ENCODE measurements around the gene PSMG3. TPM values are rescaled to one million over a fixed set of nuclear protein-coding genes. Genes with fewer than 3 reads are reported as not detected.

PSMG3 gene
- total and polyA plus RNA-seq, 4 donors = 14.1 to 45.2 (median 30.9) TPM

DNA sequence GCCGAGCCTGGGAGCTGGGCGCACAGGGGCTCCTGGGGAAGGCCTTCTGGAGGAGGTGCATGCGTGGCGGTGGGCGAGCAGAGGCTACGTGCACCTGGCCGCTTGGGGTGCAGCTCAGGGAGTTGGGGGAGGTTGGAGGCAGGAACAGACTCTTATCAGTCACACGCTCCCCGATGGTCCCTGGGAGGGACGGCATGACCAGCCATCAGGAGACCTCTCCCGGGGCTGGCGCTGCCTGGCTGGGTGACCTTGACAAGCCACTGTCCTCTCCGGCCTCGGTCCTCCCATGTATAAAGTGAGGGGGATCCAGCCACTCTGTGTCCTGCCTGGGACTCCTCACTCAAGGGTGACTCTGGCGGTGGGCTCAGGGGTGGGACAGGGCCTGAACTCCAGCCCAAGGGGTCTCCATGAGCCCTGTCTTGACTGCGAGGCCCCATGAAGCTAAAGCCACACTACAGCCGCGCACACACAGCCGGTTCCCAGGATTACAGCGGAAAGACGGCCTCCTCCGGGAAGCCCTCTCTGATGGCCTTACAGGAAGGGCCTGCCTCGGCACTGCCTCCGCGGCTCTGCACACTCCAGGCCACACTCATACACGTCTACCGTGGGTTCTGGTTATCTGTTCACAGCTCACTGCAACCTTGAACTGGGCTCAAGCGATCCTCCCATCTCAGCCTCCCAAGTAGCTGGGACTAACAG lies 16.2 kb downstream of the PSMG3 start:
- no peak for ATAC-seq (ENCODE audit: low FRiP score)
- intact Hi-C loops (cut with DNase I) = no loop called here
- no peaks in the 10 kb centered on the region for H3K36me3 ChIP-seq (ENCODE audit: control insufficient read depth in 1 of 2, insufficient read depth in 2 of 2, low read length in 1 of 2)

DNA sequence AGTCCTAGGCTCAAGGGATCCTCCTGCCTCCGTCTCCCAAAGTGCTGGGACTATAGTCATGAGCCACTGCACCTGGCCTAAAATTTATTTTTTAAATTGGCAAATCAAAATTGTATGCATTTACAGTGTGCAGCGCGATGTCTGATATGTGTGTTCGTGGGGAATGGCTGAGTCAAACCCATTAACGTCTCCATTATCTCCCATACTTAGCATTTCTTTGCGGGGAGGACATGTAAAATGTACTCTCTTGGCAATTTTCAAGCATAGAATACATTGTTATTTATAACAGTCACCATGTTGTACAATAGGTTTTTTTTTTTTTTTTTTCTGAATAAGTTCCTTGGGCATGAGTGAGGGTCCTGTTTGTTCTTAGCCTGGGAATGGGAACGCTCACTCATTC lies 17.6 kb downstream of the PSMG3 start:
- DNase-seq = no peak
- H3K9me3 ChIP-seq (ENCODE audit: control insufficient read depth, low read length) = no peaks in the 10 kb centered on the region
- H3K27ac ChIP-seq (ENCODE audit: low read depth in 1 of 2, low read length in 2 of 2) = no peak overlapping the region
- WGBS, 2 donors = 81 to 83% methylated on average over 7 of the region's 7 CpGs
- H3K36me3 ChIP-seq (ENCODE audit: control insufficient read depth in 1 of 2, insufficient read depth in 2 of 2, low read length in 1 of 2) = no peaks in the 10 kb centered on the region
- H3K27me3 ChIP-seq (ENCODE audit: control insufficient read depth in 1 of 2, insufficient read depth in 2 of 2, low read length in 1 of 2) = no peaks in the 10 kb centered on the region
- no peak for ATAC-seq (ENCODE audit: low FRiP score)
- no peak overlapping the region for H3K4me3 ChIP-seq (ENCODE audit: low read length in 2 of 2)
- H3K4me1 ChIP-seq (ENCODE audit: control insufficient read depth in 1 of 2, insufficient read depth in 2 of 2, low read length in 2 of 2) = no peaks in the 10 kb centered on the region
- intact Hi-C loops (cut with DNase I) = no loop called here

More for the DNA sequence above, 16.2 kb downstream of the PSMG3 start:
- H3K27me3 ChIP-seq (ENCODE audit: control insufficient read depth in 1 of 2, insufficient read depth in 2 of 2, low read length in 1 of 2) = no peaks in the 10 kb centered on the region
- no peak for DNase-seq
- no peak overlapping the region for H3K4me3 ChIP-seq (ENCODE audit: low read length in 2 of 2)
- H3K9me3 ChIP-seq (ENCODE audit: control insufficient read depth, low read length) = no peaks in the 10 kb centered on the region
- no peaks in the 10 kb centered on the region for H3K4me1 ChIP-seq (ENCODE audit: control insufficient read depth in 1 of 2, insufficient read depth in 2 of 2, low read length in 2 of 2)
- H3K27ac ChIP-seq (ENCODE audit: low read depth in 1 of 2, low read length in 2 of 2) = no peak overlapping the region
- 90 to 92% methylated on average over 28 of the region's 28 CpGs for WGBS, 2 donors

DNA sequence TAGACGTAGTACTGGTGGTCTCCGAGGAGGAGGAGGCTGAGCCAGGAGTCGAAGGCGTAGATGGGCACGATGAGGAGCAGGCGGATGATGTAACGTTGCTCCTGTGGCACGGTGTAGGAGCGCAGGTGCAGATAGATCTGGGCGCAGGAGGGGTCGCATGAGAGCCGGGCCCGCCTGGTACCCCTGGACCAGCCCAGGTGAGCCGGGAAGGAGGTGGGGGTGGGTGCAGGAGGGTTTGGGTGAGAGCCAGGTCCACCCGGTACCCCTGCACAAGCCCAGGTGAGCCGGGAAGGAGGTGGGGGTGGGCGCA lies 19.0 kb downstream of the PSMG3 start:
- H3K27me3 ChIP-seq (ENCODE audit: control insufficient read depth in 1 of 2, insufficient read depth in 2 of 2, low read length in 1 of 2) = no peaks in the 10 kb centered on the region
- no peak for ATAC-seq (ENCODE audit: low FRiP score)
- no peak for DNase-seq
- H3K4me3 ChIP-seq (ENCODE audit: low read length in 2 of 2) = no peak overlapping the region
- 95% methylated on average over 13 to 17 of the region's 17 CpGs for WGBS, 2 donors
- no peaks in the 10 kb centered on the region for H3K9me3 ChIP-seq (ENCODE audit: control insufficient read depth, low read length)
- H3K27ac ChIP-seq (ENCODE audit: low read depth in 1 of 2, low read length in 2 of 2) = no peak overlapping the region
- intact Hi-C loops (cut with DNase I) = no loop called here
- no peaks in the 10 kb centered on the region for H3K4me1 ChIP-seq (ENCODE audit: control insufficient read depth in 1 of 2, insufficient read depth in 2 of 2, low read length in 2 of 2)
- H3K36me3 ChIP-seq (ENCODE audit: control insufficient read depth in 1 of 2, insufficient read depth in 2 of 2, low read length in 1 of 2) = no peaks in the 10 kb centered on the region

DNA sequence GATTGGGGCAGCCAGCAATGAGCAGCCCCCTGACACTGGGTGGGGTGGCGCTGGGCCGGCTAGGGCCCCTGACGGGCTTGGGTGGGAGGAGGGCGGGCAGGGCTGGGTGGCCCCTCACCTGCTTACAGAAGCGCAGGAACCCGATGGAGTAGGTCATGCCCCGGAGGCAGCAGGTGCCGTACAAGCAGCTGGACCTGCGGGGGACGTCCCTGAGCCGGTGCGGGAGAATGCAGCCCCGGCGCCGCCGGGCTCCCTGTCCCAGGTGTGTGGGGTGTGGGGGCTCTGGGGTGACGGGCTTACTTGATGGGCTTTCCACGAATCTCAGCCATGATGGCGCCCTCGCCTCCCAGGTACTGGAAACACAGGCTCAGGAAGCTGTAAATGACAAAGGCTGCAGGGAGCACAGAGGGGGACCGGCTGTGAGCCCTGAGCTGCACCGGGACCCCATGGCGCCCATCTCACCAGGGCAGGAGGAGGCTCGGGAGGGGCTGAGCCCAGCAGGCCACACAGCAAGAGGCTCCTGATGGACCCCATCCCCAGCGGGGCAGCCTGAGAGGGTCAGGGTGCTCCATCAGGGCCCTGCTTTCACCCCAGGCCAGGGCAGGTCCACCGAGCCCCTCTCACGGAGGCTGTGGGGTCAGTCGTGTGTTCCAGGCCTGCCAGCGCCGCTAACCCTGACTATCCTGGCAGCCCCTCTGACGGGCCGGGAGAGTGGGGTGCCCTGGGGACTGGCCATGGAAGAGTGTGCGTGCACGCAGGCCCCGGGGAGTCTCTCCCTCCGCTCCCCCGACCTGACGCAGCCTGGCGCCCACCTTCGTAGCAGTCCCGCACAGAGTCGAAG lies 19.6 kb downstream of the PSMG3 start:
- intact Hi-C loops (cut with DNase I) = no loop called here
- Histone ChIP-seq H3K4me3 (ENCODE audit: low read length in 2 of 2) (no peak overlapping the region), H3K27me3 (ENCODE audit: control insufficient read depth in 1 of 2, insufficient read depth in 2 of 2, low read length in 1 of 2) (no peaks in the 10 kb centered on the region), H3K36me3 (ENCODE audit: control insufficient read depth in 1 of 2, insufficient read depth in 2 of 2, low read length in 1 of 2) (no peaks in the 10 kb centered on the region), H3K27ac (ENCODE audit: low read depth in 1 of 2, low read length in 2 of 2) (no peak overlapping the region), H3K9me3 (ENCODE audit: control insufficient read depth, low read length) (no peaks in the 10 kb centered on the region), H3K4me1 (ENCODE audit: control insufficient read depth in 1 of 2, insufficient read depth in 2 of 2, low read length in 2 of 2) (no peaks in the 10 kb centered on the region)
- ATAC-seq (ENCODE audit: low FRiP score) (no peak), DNase-seq (no peak)
- WGBS, 2 donors = 90% methylated on average over 42 of the region's 42 CpGs

DNA sequence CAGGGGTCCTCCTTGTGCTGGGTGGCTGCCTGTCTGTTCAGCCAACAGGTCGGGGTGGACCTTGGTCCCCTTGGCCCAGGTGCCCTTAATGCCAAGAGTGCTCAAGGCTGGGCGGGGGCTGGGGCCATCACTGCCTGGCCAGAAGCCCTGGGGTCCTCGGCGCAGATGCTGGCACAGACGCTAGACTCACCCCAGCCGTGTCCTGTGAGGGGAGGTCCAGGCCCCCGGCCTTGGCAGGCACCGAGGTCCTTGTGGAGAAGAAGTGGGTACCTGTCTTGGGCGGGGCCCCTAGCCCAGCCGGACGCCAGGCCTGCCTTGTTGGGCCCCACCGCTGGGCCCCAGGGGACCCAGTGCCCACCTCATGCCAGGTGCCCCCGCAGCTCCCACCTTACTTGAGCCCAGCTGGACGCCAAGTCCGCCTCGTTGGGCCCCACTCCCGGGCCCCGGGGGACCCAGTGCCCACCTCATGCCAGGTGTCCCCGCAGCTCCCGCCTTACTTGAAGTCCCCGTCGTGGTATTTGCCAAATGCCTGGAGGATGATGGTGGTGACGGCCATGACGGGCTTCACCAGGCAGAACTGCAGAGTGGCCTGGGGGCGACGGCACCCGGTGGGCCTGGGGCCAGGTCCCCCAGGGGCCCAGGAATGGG lies 20.4 kb downstream of the PSMG3 start:
- no peak for ATAC-seq (ENCODE audit: low FRiP score)
- intact Hi-C loops (cut with DNase I) = no loop called here
- Histone ChIP-seq H3K27ac (ENCODE audit: low read depth in 1 of 2, low read length in 2 of 2) (no peak overlapping the region), H3K36me3 (ENCODE audit: control insufficient read depth in 1 of 2, insufficient read depth in 2 of 2, low read length in 1 of 2) (no peaks in the 10 kb centered on the region), H3K4me1 (ENCODE audit: control insufficient read depth in 1 of 2, insufficient read depth in 2 of 2, low read length in 2 of 2) (no peaks in the 10 kb centered on the region), H3K9me3 (ENCODE audit: control insufficient read depth, low read length) (no peaks in the 10 kb centered on the region), H3K27me3 (ENCODE audit: control insufficient read depth in 1 of 2, insufficient read depth in 2 of 2, low read length in 1 of 2) (no peaks in the 10 kb centered on the region), H3K4me3 (ENCODE audit: low read length in 2 of 2) (no peak overlapping the region)
- no peak for DNase-seq
- 88% methylated on average over 22 to 27 of the region's 27 CpGs for WGBS, 2 donors

DNA sequence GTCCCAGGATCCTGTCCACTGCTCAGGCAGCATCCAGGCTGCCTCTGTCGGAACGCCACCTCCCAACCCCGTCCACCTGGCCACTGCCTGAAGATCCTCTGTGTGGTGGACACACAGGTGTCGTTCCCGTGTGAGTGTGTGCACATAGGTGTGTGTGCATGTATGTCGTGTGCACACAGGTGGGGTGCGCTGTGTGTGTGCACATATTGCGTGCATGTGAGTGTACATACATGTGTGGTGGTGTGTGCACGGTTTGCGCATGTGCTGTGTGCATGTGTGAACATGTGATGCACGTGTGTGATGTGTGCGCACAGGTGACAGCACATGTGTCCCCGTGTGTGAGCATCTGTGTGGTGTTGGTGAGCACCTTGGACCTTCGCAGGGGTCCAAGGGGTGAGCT lies 20.9 kb downstream of the PSMG3 start:
- Histone ChIP-seq H3K4me1 (ENCODE audit: control insufficient read depth in 1 of 2, insufficient read depth in 2 of 2, low read length in 2 of 2) (no peaks in the 10 kb centered on the region), H3K27ac (ENCODE audit: low read depth in 1 of 2, low read length in 2 of 2) (no peak overlapping the region), H3K36me3 (ENCODE audit: control insufficient read depth in 1 of 2, insufficient read depth in 2 of 2, low read length in 1 of 2) (no peaks in the 10 kb centered on the region), H3K4me3 (ENCODE audit: low read length in 2 of 2) (no peak overlapping the region), H3K9me3 (ENCODE audit: control insufficient read depth, low read length) (no peaks in the 10 kb centered on the region), H3K27me3 (ENCODE audit: control insufficient read depth in 1 of 2, insufficient read depth in 2 of 2, low read length in 1 of 2) (no peaks in the 10 kb centered on the region)
- WGBS, 2 donors = 81 to 85% methylated on average over 14 of the region's 14 CpGs
- DNase-seq (no peak), ATAC-seq (ENCODE audit: low FRiP score) (no peak)
- intact Hi-C loops (cut with DNase I) = no loop called here

DNA sequence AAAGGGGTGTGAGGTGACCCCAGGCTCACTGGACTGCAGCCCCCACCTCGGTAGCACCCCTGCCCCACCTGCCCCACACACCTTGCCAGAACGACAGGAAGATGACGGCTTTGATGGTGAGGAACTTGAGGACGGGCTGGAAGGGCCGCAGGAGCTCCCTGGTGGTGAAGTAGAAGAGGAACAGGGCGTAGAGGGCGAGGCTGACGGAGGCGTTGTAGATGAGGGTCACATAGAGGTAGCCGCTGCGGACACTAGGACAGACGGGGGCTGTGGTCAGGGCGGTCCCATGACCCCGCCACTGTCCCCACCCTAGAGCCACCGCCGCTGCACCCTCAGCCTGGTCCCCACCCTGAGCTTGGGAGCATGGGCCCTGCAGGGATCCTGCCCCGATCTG lies 21.4 kb downstream of the PSMG3 start:
- Histone ChIP-seq H3K4me3 (ENCODE audit: low read length in 2 of 2) (no peak overlapping the region), H3K27me3 (ENCODE audit: control insufficient read depth in 1 of 2, insufficient read depth in 2 of 2, low read length in 1 of 2) (no peaks in the 10 kb centered on the region), H3K36me3 (ENCODE audit: control insufficient read depth in 1 of 2, insufficient read depth in 2 of 2, low read length in 1 of 2) (no peaks in the 10 kb centered on the region), H3K27ac (ENCODE audit: low read depth in 1 of 2, low read length in 2 of 2) (no peak overlapping the region), H3K4me1 (ENCODE audit: control insufficient read depth in 1 of 2, insufficient read depth in 2 of 2, low read length in 2 of 2) (no peaks in the 10 kb centered on the region), H3K9me3 (ENCODE audit: control insufficient read depth, low read length) (no peaks in the 10 kb centered on the region)
- intact Hi-C loops (cut with DNase I) = no loop called here
- DNase-seq (no peak), ATAC-seq (ENCODE audit: low FRiP score) (no peak)
- 83 to 85% methylated on average over 14 to 17 of the region's 17 CpGs for WGBS, 2 donors

DNA sequence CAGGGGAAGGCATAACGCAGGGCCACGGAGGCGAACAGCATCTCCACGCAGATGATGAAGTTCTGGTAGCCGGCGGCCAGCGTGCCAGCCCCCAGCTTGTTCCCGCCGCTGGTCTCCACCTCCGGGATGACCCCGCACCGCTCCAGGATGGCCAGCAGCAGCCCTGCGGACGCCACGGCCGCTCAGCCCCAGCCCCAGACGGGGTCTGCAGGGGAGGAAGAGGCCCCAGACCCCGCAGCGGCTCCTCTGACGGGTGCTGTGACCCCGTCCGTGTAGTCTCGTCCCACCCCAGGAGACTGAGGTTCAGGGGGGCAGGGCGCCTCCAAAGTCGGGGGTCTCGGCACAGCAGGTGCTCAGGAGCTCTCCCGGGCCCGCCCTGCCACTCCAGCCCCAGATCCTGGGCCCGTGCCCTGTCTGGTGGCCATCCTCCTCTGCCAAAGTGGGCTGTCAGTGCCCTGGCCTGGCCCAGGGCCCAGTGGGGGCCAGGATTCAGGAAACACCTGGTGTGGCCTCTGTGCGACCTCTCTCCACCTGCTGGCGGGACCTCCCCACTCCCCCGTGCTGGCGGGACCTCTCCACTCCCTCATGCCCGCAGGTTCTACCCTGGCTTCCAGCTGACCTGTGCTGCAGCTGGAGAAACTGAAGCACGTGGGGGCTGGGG lies 21.9 kb downstream of the PSMG3 start:
- H3K9me3 ChIP-seq (ENCODE audit: control insufficient read depth, low read length) = no peaks in the 10 kb centered on the region
- H3K36me3 ChIP-seq (ENCODE audit: control insufficient read depth in 1 of 2, insufficient read depth in 2 of 2, low read length in 1 of 2) = no peaks in the 10 kb centered on the region

More for the DNA sequence above, 21.9 kb downstream of the PSMG3 start:
- H3K4me3 ChIP-seq (ENCODE audit: low read length in 2 of 2) = no peak overlapping the region
- no peak for DNase-seq
- H3K4me1 ChIP-seq (ENCODE audit: control insufficient read depth in 1 of 2, insufficient read depth in 2 of 2, low read length in 2 of 2) = no peaks in the 10 kb centered on the region
- WGBS, 2 donors = 84 to 87% methylated on average over 34 to 35 of the region's 35 CpGs
- no peak for ATAC-seq (ENCODE audit: low FRiP score)
- no peak overlapping the region for H3K27ac ChIP-seq (ENCODE audit: low read depth in 1 of 2, low read length in 2 of 2)
- intact Hi-C loops (cut with DNase I) = no loop called here
- H3K27me3 ChIP-seq (ENCODE audit: control insufficient read depth in 1 of 2, insufficient read depth in 2 of 2, low read length in 1 of 2) = no peaks in the 10 kb centered on the region

Data from aorta (tissue), 5 donors.